Renal cortex interstitium (tissue), 11 donors: Measurements from ENCODE around the gene ERN1. TPM values are rescaled to one million over a fixed set of nuclear protein-coding genes. Genes with fewer than 3 reads are reported as not detected.
A peak's percentile ranks its signal among the peaks of the same experiment; 100 is the strongest.

Experiments
- DNase-seq, 11 donors: peaks; one replicate each; pipeline ENCODE4 v3.0.0-alpha.2; 2013; ENCODE audit warnings: low read depth in 9 of 11, low spot score in 4 of 11; ENCODE audit errors: extremely low read depth in 1 of 11
- polyA plus RNA-seq, 3 donors: library from polyadenylated mRNA; unstranded; fragments of 120-200 nt; gene quantifications; one replicate each; pipeline ENCODE4 v1.2.1, GENCODE V29; 2013; ENCODE audit not compliant: insufficient read length in 3 of 3

ERN1 gene
- polyA plus RNA-seq, 3 donors, result 8.3 to 9.7 (median 8.6) TPM

DNA sequence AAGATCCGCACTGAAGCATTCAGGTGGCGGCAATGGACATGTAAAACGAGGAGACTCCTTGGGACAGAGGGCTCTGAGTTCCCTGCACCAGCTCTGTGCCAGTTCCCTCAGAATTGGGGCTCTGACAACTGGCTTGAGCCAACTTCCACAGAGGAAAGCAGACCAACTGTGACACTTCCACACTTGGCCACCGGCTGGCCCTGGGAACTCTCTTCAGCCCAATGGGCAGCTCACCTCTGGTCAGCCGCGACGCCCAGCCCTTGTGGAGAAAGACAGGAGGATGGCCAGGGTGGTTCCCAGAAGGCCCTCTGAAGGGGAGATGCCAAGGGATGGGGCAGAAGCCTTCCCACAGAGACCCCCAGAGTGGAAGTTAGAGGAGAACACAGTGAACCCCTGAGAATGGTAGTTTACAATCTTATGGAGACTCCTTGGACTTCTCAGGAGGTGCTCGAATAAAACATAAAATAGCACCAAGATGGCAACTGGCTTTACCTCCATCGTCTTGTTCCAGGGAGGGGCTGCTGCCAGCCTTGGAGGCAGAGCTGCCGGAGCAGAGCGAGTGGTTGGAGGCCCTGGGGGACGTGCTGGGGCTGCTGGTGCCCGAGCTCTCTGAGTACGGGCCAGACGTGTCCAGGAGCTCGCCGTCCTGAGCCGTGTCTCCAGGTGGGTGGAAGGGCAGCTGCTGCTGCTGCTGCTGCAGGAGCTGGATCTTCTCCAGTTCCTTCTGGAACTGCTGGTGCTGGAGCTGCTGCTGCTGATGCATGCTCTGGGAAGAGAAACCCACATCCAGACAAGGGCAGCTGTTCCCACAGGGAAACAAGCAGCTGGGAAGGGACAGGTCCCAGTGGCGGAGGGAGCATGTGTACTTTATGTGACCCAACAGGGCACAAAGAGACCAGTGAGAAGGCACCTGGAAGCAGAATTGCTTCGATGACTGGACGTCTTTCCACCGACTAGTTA, 74.5 kb downstream of the ERN1 start:
- DNase-seq, result peak in 1 of 11 donors; percentile 12

GRCh38 chr17:64054304-64054703, 75.6 kb downstream of the ERN1 start:
- DNase-seq, result no peak

DNA sequence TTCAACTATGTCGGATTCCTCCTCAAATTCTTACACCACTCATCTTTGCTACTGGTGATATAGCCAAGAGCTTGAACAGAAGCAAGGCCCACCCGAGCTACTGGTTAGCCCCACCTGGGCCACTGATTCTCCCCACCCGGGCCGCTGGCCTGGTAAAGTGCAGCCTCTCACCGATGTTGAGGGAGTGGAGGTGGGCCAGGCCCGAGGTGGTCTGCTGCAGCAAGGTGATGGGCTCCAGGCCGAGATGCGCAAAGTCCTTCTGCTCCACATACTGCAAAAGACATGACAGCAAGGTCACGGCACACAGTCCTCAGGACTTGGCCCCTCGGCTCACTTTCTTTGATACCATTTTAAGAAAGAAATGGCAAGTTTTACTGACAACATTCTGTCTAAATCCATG, 76.8 kb downstream of the ERN1 start:
- no peak for DNase-seq

DNA sequence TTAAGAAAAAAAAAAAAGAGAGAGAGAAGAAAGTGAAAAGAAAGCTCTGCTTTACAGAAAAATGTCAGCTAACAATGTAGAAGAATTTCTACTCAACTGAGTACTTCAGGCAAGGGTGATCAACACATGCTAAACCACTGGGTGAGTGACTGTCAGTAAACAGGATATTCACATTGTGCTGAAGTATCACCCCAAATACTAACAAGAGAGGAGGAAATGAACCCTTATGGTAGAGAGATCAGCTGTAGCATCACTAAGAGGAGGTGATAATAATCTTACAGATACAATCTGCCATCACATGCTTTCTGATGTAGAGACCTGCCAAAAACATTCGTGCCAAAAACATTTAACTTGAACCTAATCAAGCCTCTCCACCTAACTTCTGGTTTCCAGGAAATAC, 78.8 kb downstream of the ERN1 start:
- no peak for DNase-seq

DNA sequence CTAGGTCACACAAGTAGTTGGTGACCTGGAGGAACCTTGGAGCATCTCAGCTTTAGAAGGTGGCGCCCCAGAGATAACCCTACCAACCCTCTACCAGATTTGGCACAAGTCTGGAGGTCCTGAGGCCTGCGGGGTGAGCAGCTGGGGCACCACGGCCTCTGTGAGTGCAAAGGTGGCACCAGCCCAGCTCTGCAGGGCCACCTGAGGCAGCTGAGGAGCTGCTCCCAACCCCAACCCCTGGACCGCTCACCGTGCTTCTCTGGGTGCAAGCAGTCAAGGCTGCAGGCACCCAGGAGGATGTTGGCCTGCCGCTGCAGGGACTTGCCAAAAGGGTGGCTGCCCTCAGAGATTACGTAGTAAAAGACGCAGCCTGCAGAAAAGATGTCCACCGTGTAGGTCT, 81.1 kb downstream of the ERN1 start:
- DNase-seq, result no peak

GRCh38 chr17:64045176-64045575, 84.8 kb downstream of the ERN1 start:
- DNase-seq, result no peak

- no peak for DNase-seq
These were observed 87.1 kb downstream of the ERN1 start for GRCh38 chr17:64042700-64043485.

- no peak for DNase-seq
These were observed 88.0 kb downstream of the ERN1 start for GRCh38 chr17:64041912-64042311.

DNA sequence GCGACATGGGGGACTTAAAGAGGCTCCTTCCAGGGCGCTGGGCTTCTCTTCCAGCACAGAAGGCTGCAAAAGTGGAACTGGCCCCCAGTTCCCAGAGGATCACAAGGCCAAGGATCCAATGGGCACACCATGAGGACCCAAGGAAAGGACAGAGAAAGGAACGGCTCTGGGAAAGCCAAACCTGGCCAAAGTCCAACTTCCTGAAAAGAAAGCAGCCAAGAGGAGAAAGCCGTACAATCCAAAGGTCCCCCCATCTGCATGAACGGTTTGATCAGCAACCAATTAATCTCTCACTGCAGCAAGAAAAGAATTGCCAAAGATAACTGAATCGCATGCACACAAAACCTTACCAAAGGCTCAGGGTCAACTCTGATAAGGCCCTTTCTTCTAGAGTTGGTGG, 89.7 kb downstream of the ERN1 start:
- DNase-seq, result no peak

GRCh38 chr17:64039106-64039400, 90.9 kb downstream of the ERN1 start:
- no peak for DNase-seq

GRCh38 chr17:64038331-64039105, 91.4 kb downstream of the ERN1 start:
- DNase-seq, result no peak

GRCh38 chr17:64037802-64038201, 92.1 kb downstream of the ERN1 start:
- no peak for DNase-seq

DNA sequence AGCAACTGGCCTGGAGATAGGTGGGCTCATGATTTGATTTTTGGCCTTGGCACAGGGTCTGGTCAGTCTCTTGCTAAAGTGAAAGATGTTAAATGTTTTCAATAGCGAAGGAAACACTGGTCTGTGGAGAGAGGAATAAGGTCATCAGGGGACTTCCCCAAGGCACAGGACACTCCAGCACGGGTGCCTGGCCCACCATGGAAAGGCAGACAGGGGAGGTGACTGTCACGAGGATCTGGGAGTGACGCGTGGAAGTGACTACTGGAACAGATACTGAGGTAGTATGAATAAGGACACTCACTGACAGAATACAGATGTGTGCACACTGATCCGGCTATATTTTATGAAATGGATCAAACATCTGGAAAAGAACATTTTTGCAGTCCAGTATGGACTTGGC, 92.8 kb downstream of the ERN1 start:
- no peak for DNase-seq

DNA sequence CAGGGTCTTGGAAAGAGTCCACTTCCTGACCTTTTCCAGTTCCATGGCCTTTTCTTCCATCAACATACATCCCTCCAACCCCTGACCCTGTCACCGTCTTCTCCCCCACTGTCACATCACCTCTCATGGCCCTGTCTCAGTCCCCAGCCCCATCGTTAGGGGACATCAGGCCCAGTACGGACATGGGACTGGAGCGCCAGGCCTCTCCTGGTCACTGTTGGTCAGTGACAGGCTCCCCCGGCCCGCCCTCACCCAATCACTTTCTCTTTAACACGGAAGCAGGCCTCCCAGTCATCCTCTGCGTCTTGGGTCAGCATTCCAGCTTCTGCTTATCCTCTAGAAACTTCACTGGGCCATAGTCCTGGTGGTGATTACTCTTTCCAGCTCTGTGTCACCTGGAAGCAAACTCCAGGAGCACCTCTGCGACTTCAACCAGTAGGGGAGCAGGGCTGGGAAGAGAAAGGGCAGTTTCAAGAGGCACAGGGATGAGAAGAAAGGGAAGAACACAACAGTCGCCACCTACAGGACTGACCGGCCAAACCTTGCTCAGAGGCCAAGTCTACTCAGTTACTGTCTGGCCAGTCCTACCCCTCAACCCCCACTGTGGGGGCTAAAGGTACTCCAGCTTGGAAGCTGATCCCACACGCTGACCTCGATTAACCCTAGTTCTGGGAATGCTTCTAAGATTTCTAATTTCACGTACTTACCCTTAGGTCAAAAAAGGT, 93.6 kb downstream of the ERN1 start:
- no peak for DNase-seq

DNA sequence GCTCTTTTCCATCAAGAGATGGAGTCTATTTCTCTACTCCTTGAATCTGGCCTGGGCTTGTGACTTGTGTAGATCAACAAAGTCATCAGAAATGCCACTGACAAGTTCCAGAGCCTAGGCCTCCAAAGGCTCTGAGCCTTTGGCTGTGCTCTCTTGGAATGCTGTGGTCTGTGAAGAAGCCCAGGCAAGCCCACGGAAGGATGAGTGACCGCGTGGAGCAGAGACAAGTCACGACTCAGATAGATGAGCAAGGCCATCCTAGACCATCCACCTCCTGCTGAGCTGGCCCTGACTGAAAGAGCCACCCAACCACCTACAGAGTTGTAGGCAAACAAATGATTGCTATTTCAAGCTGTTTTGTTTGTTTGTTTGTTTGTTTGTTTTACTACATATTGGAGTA, 97.9 kb downstream of the ERN1 start:
- no peak for DNase-seq

- DNase-seq, result peak in 4 of 11 donors; percentile 26 to 38 (median 36)
These were observed 101.0 kb downstream of the ERN1 start for GRCh38 chr17:64028874-64029464.

DNA sequence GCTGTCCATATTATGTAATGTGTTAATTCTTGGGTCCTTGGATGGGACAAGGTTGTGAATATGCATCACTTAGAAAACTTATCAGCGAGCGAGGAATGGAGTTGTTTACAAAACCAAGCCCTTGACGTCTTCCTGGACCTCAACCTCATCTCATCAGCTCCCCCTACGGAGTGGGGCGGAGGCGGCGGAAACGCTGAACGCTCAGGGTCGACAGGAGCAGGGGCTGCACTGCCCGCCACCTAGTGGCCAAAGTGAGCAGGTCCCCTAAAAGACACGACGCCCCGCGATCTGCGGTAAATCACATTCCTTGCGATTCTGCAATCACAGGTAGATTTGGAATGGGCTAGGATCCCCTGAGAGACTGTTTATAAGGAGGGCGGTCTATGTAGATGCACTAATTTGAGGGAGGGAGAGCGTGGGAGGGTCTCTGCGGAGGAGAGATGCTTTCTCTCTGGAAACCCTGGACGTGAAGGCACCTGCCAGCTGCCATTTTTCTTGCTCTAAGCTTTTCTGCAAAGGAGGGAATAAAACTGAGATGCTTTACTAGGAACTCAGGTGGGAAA, 104.1 kb downstream of the ERN1 start:
- peak in 8 of 11 donors; percentile 37 to 61 (median 54) for DNase-seq
